ENCODE measurements around the gene ZNF81.

ZNF81 gene

GRCh38 chrX:47873123-47873522 lies 36.4 kb downstream of the ZNF81 start (continued):
- no peak for TF ChIP-seq PATZ1 (CRISPR knock-in tag; IDR thresholded peaks at IDR 0.05; ENCODE audit: borderline replicate concordance)
- TF ChIP-seq ARNTL (CRISPR knock-in tag; IDR thresholded peaks at IDR 0.05; ENCODE audit: borderline replicate concordance, low read depth): no peak
- TF ChIP-seq ZNF8 (CRISPR knock-in tag; IDR thresholded peaks at IDR 0.05): no peak
- TF ChIP-seq ZFP3 (CRISPR knock-in tag; IDR thresholded peaks at IDR 0.05): no peak

GRCh38 chrX:47877327-47877726 lies 40.6 kb downstream of the ZNF81 start:
- ATAC-seq: no peak

More at GRCh38 chrX:47877327-47877726, 40.6 kb downstream of the ZNF81 start:
- TF ChIP-seq PATZ1 (CRISPR knock-in tag; IDR thresholded peaks at IDR 0.05; ENCODE audit: borderline replicate concordance): no peak
- TF ChIP-seq TOX (CRISPR knock-in tag; IDR thresholded peaks at IDR 0.05; ENCODE audit: borderline replicate concordance): no peak
- no peak for TF ChIP-seq BACH2 (CRISPR knock-in tag; IDR thresholded peaks at IDR 0.05; ENCODE audit: borderline replicate concordance)
- TF ChIP-seq SNAI2 (CRISPR knock-in tag; IDR thresholded peaks at IDR 0.05): no peak
- TF ChIP-seq ZC3H10 (CRISPR knock-in tag; IDR thresholded peaks at IDR 0.05): no peak
- TF ChIP-seq ZNF70 (CRISPR knock-in tag; IDR thresholded peaks at IDR 0.05): no peak
- no peak for TF ChIP-seq CSDC2 (CRISPR knock-in tag; IDR thresholded peaks at IDR 0.05)
- TF ChIP-seq GLIS3 (CRISPR knock-in tag; IDR thresholded peaks at IDR 0.05): no peak
- no peak for TF ChIP-seq ZFP3 (CRISPR knock-in tag; IDR thresholded peaks at IDR 0.05)
- TF ChIP-seq ZFP30 (CRISPR knock-in tag; IDR thresholded peaks at IDR 0.05): no peak
- TF ChIP-seq ZNF8 (CRISPR knock-in tag; IDR thresholded peaks at IDR 0.05): no peak
- TF ChIP-seq ISL1 (CRISPR knock-in tag; IDR thresholded peaks at IDR 0.05): no peak
- TF ChIP-seq CREB5 (CRISPR knock-in tag; IDR thresholded peaks at IDR 0.05; ENCODE audit: low read depth): no peak
- TF ChIP-seq TCF4 (CRISPR knock-in tag; IDR thresholded peaks at IDR 0.05; ENCODE audit: borderline replicate concordance): no peak
- no peak for TF ChIP-seq RARB (CRISPR knock-in tag; IDR thresholded peaks at IDR 0.05)
- TF ChIP-seq ARNTL (CRISPR knock-in tag; IDR thresholded peaks at IDR 0.05; ENCODE audit: borderline replicate concordance, low read depth): no peak
- no peak for TF ChIP-seq ZNF565 (CRISPR knock-in tag; conservative IDR thresholded peaks at IDR 0.05; ENCODE audit: low read depth)
- no peak for TF ChIP-seq TSHZ2 (CRISPR knock-in tag; IDR thresholded peaks at IDR 0.05)
- TF ChIP-seq CSRNP3 (CRISPR knock-in tag; IDR thresholded peaks at IDR 0.05): no peak
- no peak for TF ChIP-seq POU6F1 (CRISPR knock-in tag; IDR thresholded peaks at IDR 0.05; ENCODE audit: borderline replicate concordance, low read depth)
